Esophagus squamous epithelium (tissue), 5 donors: ENCODE results near the gene SH3RF1. TPM values are rescaled to one million over a fixed set of nuclear protein-coding genes. Genes with fewer than 3 reads are reported as not detected.

ENCODE experiments used
- DNase-seq: peaks from one replicate; lab custom pipeline; 2025; lab: John Stamatoyannopoulos, UW
- H3K27ac ChIP-seq, 4 donors: fragments of 200-600 bp; sonication (generic); one replicate each; pipeline ENCODE4 v1.5.1; 2016 to 2019; ENCODE audit warnings: mild to moderate bottlenecking in 1 of 4
- H3K27me3 ChIP-seq, 4 donors: fragments of 200-600 bp; sonication (generic); 1 replicate in 3 of 4; 2 replicates in 1 of 4; pipeline versions ENCODE4 v1.5.1 to v1.6.0; 2017 to 2021; ENCODE audit warnings: antibody characterized with exemption in 1 of 4
- H3K36me3 ChIP-seq, 3 donors: fragments of 200-600 bp; sonication (generic); one replicate each; pipeline ENCODE4 v1.5.1; 2016 to 2019
- H3K4me1 ChIP-seq, 3 donors: fragments of 200-600 bp; sonication (generic); one replicate each; pipeline ENCODE4 v1.5.1; 2017 to 2019
- H3K4me3 ChIP-seq, 4 donors: fragments of 200-600 bp; sonication (generic); 1 replicate in 3 of 4; 2 replicates in 1 of 4; pipeline ENCODE4 v1.5.1; 2016 to 2019; ENCODE audit warnings: mild to moderate bottlenecking in 2 of 4, moderate library complexity in 1 of 4
- H3K9me3 ChIP-seq, 3 donors: fragments of 200-600 bp; sonication (generic); one replicate each; pipeline ENCODE4 v1.5.1; 2016 to 2019
- POLR2A ChIP-seq, 4 donors: fragments of 450-650 bp; IDR thresholded peaks; one replicate each; pipeline ENCODE4 v1.6.1; 2017; ENCODE audit warnings: antibody characterized with exemption in 4 of 4, mild to moderate bottlenecking in 4 of 4, moderate library complexity in 3 of 4
- WGBS, 2 donors: methylation state at CpG; one replicate each; pipeline ENCODE4 v1.1.5; 2018; 5-methylcytosine and 5-hydroxymethylcytosine counted together
- intact Hi-C: fragments of 100-400 bp; cut with DNase I; formaldehyde crosslinking; loops from one replicate; pipeline ENCODE4 v1.15.0; 2022
- total RNA-seq, 4 donors: library from RNA; depleted of rRNA; stranded (reverse); fragments of >200 nt; gene quantifications; one replicate each; pipeline ENCODE4 v1.1.0, GENCODE V29; 2016
- TF ChIP-seq, protein P1 (sequence below), 6 experiments: fragments of 450-650 bp in 4 of 6; fragments of 200-600 bp in 2 of 6; sonication (generic) in 2 of 6; IDR thresholded peaks; one replicate each; pipeline ENCODE4 v1.5.1; 2016 to 2019; ENCODE audit warnings: antibody characterized with exemption in 6 of 6, mild to moderate bottlenecking in 4 of 6, moderate library complexity in 4 of 6
- donor health status: DM: yes; HTN: yes; CAD: no.

The SH3RF1 gene
- total RNA-seq, 4 donors from 2014 or later = 3.9 to 9.3 (median 5.7) TPM

DNA sequence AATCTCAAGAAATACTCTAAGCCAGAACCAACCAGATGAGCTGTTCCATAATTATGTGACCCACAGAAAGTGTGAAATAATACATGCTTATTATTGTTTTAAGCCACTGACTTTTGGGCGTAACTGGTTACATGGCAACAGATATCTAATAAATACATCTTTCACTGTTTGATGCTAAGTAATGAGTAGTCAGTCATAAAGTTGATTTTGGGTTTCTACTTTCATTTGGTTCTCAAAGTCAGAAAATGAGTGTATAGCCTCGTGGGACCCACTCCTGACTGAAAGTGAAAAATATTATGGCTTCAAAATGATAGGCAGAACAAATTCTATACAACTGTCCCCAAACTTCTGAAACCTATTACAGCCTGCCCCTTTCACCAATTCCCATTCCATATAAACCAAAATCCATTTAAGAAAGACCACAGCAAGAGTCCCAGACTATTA is 172.7 kb downstream of the SH3RF1 start:
- no peak for DNase-seq
- no peaks in the 10 kb centered on the region for H3K9me3 ChIP-seq
- intact Hi-C loops = no loop called here
- 82 to 83% methylated on average over 2 of the region's 2 CpGs for WGBS, 2 donors
- H3K4me3 ChIP-seq = no peak overlapping the region
- no peak overlapping the region for H3K27ac ChIP-seq
- no peak for TF ChIP-seq POLR2A (IDR thresholded peaks at IDR 0.05)
- TF ChIP-seq, protein P1, sequence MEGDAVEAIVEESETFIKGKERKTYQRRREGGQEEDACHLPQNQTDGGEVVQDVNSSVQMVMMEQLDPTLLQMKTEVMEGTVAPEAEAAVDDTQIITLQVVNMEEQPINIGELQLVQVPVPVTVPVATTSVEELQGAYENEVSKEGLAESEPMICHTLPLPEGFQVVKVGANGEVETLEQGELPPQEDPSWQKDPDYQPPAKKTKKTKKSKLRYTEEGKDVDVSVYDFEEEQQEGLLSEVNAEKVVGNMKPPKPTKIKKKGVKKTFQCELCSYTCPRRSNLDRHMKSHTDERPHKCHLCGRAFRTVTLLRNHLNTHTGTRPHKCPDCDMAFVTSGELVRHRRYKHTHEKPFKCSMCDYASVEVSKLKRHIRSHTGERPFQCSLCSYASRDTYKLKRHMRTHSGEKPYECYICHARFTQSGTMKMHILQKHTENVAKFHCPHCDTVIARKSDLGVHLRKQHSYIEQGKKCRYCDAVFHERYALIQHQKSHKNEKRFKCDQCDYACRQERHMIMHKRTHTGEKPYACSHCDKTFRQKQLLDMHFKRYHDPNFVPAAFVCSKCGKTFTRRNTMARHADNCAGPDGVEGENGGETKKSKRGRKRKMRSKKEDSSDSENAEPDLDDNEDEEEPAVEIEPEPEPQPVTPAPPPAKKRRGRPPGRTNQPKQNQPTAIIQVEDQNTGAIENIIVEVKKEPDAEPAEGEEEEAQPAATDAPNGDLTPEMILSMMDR (IDR thresholded peaks at IDR 0.05) = no peak
- peaks cover 0 to 55% (median 0%) of the 10 kb centered on the region in 3 donors for H3K36me3 ChIP-seq
- H3K4me1 ChIP-seq = peaks cover 0 to 23% (median 0%) of the 10 kb centered on the region in 3 donors
- no peaks in the 10 kb centered on the region for H3K27me3 ChIP-seq

DNA sequence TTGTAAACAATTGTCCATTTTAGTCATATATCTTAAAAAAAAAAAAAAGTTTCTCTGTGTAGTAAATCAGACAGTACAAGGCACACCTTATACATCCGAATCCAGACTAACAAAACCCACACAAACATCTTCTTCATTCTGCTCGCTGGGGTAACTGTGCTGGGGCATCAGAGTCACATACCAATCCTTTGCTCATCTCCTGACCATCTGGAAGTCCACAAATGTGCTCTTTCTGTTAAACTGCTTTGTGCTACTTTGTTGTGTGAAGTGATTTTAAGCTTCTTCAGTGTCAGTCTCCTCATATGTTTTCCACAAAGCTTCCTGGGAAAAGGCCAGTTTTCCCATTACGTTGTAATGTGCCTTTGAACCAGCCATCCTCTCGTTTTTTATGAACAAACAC is 174.5 kb downstream of the SH3RF1 start:
- 78 to 87% methylated on average over 4 of the region's 4 CpGs for WGBS, 2 donors
- DNase-seq = no peak
- H3K36me3 ChIP-seq = peaks cover 0 to 67% (median 0%) of the 10 kb centered on the region in 3 donors
- H3K4me1 ChIP-seq = peaks cover 0 to 16% (median 0%) of the 10 kb centered on the region in 3 donors
- intact Hi-C loops = no loop called here
- H3K27me3 ChIP-seq = no peaks in the 10 kb centered on the region
- H3K9me3 ChIP-seq = peaks cover 0 to 5% (median 0%) of the 10 kb centered on the region in 3 donors
- TF ChIP-seq, protein P1 (IDR thresholded peaks at IDR 0.05) = no peak
- no peak for TF ChIP-seq POLR2A (IDR thresholded peaks at IDR 0.05)
- H3K4me3 ChIP-seq = no peak overlapping the region
- no peak overlapping the region for H3K27ac ChIP-seq

DNA sequence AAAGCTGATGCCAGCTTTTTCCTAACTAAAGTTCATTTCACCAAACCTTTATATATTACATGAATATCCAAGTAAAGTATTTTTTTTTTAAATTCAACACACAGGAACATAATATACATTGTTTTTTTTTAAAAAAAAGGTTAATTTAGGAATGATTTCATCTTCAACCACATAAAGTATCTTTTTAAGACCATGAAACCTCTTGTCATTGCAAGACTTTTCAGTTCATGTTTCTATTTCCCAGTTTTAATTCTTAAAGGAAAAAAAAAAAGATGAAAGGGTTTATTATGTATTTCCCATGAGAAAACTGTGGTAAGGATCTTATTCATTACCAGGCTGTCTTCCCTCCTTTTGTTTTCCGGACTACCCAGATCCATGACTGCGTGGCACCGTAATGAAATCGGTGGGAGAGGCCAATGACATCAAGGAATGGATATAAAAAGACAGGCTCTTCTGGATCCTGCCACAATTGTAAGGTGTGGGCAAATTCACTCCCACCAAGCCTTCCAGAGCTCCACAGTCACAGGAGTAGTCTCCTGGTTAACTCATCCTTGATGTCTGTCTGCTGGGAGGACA is 176.0 kb downstream of the SH3RF1 start:
- intact Hi-C loops = no loop called here
- H3K27me3 ChIP-seq = no peaks in the 10 kb centered on the region
- no peak for DNase-seq
- WGBS, 2 donors = 87 to 89% methylated on average over 4 of the region's 4 CpGs
- H3K4me3 ChIP-seq = no peak overlapping the region
- no peak overlapping the region for H3K27ac ChIP-seq
- H3K36me3 ChIP-seq = peaks cover 0 to 67% (median 0%) of the 10 kb centered on the region in 3 donors
- TF ChIP-seq, protein P1 (IDR thresholded peaks at IDR 0.05) = no peak
- no peak for TF ChIP-seq POLR2A (IDR thresholded peaks at IDR 0.05)
- H3K4me1 ChIP-seq = peaks cover 0 to 11% (median 0%) of the 10 kb centered on the region in 3 donors
- H3K9me3 ChIP-seq = peaks cover 0 to 17% (median 8%) of the 10 kb centered on the region in 3 donors

DNA sequence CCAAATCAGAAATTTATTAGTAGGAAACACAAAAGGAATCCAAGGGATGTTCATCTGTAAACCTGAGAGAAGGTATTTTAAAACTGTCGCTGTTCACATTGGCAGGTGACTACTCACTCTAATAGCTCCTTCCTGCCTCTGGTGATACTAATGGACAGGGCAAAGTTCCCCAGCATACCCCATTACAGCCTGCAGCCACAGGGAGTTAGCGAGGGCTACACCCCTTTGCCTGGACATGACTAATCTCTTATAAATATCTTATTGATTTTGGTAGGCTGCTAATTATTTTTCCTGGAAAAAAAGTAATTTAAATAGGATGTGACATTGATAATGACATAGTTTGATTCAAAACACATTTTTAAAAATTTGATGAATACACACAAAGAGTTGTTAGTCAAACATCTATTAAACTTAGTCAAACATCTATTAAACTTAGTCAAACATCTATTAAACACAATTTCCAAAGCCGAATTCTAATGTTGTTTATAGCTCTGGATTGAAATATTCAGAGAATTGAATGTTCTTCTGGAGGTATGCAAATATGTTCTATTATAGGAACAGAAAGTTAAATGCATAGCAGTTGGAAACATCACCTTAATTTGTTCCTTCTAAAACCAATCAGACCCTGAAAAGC is 177.8 kb downstream of the SH3RF1 start:
- intact Hi-C loops = no loop called here
- Histone ChIP-seq H3K4me3 (no peak overlapping the region), H3K4me1 (no peaks in the 10 kb centered on the region), H3K9me3 (peaks cover 0 to 17% (median 8%) of the 10 kb centered on the region in 3 donors), H3K27ac (no peak overlapping the region), H3K27me3 (no peaks in the 10 kb centered on the region), H3K36me3 (peaks cover 0 to 55% (median 0%) of the 10 kb centered on the region in 3 donors)
- TF ChIP-seq, protein P1 (IDR thresholded peaks at IDR 0.05) = no peak
- no peak for TF ChIP-seq POLR2A (IDR thresholded peaks at IDR 0.05)
- no peak for DNase-seq
- WGBS, 2 donors = 86 to 89% methylated on average over 3 of the region's 3 CpGs
